DOHH2 (cell line): Measurements from ENCODE around the gene ALG9.

Source experiments
- CTCF ChIP-seq: fragments of 200-600 bp; sonication (generic); IDR thresholded peaks from one replicate; pipeline ENCODE4 v1.5.1; 2014; ENCODE audit warnings: antibody characterized with exemption, mild to moderate bottlenecking, low read depth, low read length; ENCODE audit not compliant: poor library complexity, severe bottlenecking
- EZH2phosphoT487 ChIP-seq: fragments of 200-600 bp; sonication (generic); IDR thresholded peaks from 2 replicates; pipeline ENCODE4 v1.6.1; 2017; ENCODE audit warnings: borderline replicate concordance, mild to moderate bottlenecking, antibody characterized with exemption, low read length, moderate library complexity, mixed read lengths

DNA sequence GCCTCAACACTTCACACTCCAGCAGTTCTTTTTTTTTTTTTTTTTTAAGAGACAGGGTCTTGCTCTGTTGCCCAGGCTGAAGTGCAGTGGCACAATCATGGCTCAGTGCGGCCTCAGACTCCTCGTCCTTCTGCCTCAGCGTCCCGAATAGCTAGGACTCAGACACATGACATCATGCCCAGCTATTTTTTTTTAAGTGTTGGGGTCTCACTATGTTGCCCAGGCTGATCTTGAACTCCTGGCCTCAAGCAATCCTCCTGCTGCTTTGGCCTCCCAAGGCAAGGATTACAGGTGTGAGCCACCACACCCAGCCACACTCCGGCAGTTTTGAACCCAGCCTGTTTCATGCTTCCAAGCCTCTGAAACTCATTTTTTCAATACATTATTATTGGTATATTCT lies 108.9 kb downstream of the ALG9 start:
- TF ChIP-seq EZH2phosphoT487 (no peak), CTCF (no peak)
